ENCODE results near the gene ZER1. TPM values are rescaled to one million over a fixed set of nuclear protein-coding genes. Genes with fewer than 3 reads are reported as not detected.

ZER1 gene
- total and polyA plus RNA-seq, 2 of the 4 experiments (the other 2 are of a cell fraction) = 7.7 to 34.9 TPM

DNA sequence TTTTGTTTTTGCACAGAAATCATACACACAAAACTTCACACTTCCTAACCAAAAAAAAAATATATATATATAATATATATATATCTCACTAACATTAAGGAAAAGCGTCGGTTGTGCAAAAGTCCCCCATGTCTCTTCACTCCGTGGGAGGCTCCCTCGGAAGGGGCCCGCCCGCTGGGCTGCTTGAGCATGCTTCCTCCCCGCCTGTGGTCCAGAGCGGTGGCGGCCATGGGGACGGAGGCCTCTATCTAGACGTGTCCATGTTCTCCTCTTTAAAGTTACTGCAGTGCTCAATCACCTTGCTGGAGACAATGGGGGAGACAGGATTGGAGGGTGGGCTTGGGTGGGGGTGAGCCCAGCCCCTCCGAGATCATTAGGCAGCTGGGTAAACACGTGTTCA is 40.6 kb downstream of the ZER1 start:
- Histone ChIP-seq H3K4ac (ENCODE audit: low read depth, low read length) (no peak overlapping the region), H3K56ac (ENCODE audit: extremely low read depth, insufficient read depth, low read length) (no peak overlapping the region), H2BK20ac (ENCODE audit: low read depth, low read length) (no peak overlapping the region), H3K9me3 (ENCODE audit: control insufficient read depth, insufficient read depth, low read length) (no peaks in the 10 kb centered on the region), H3K79me1 (ENCODE audit: low read depth in 1 of 2, low read length in 2 of 2) (no peaks in the 10 kb centered on the region), H2BK15ac (ENCODE audit: low read depth, low read length) (no peak overlapping the region), H3K18ac (ENCODE audit: low read depth, low read length) (no peak overlapping the region), H3K14ac (replicated peaks; ENCODE audit: low read depth, low read length) (no peak overlapping the region), H4K8ac (ENCODE audit: low read depth in 2 of 2, low read length in 2 of 2) (no peak overlapping the region), H3K9ac (ENCODE audit: low read depth, low read length) (no peak overlapping the region), H3K27me3 (ENCODE audit: control insufficient read depth, insufficient read depth, low read length) (no peaks in the 10 kb centered on the region), H3K27ac (ENCODE audit: insufficient read depth, low read length) (no peak overlapping the region), H4K91ac (ENCODE audit: insufficient read depth, low read depth, low read length) (no peak overlapping the region), H2BK5ac (ENCODE audit: low read depth, low read length, poor library complexity, severe bottlenecking) (no peak overlapping the region), H2BK120ac (ENCODE audit: low read depth, low read length) (no peak overlapping the region), H4K5ac (ENCODE audit: low read depth, low read length) (no peak overlapping the region), H2AK5ac (ENCODE audit: low read depth, low read length) (no peak overlapping the region), H2AFZ (replicated peaks; ENCODE audit: low read length, poor library complexity) (no peak overlapping the region), H3K4me3 (ENCODE audit: insufficient read depth, low read depth, low read length) (no peak overlapping the region), H4K20me1 (ENCODE audit: insufficient read depth, low read length) (no peaks in the 10 kb centered on the region; the same call in 1 of the 2 replicates), H3K9me1 (ENCODE audit: insufficient read depth, low read length) (peaks cover 6% of the 10 kb centered on the region; the same call in 1 of the 2 replicates), H3K23ac (ENCODE audit: low read depth, low read length) (no peak overlapping the region), H2AK9ac (replicated peaks; ENCODE audit: low read depth, low read length, poor library complexity) (no peak overlapping the region), H3K4me1 (ENCODE audit: control insufficient read depth, insufficient read depth, low read length) (peaks cover 2% of the 10 kb centered on the region; the same call in 1 of the 2 replicates), H3K36me3 (ENCODE audit: control insufficient read depth, insufficient read depth, low read length) (peaks cover 22% of the 10 kb centered on the region), H3K4me2 (ENCODE audit: low read depth, low read length) (no peak overlapping the region)
- dilution Hi-C loops (cut with HindIII; ENCODE audit: low sequenced_read_pairs, unreplicated experiment) = no loop called here
- intact Hi-C loops (cut with micrococcal nuclease) = no loop called here
- no TSS peak for BruUV-seq (replicated peaks)
- in situ Hi-C loops (cut with MboI; ENCODE audit: low sequenced_read_pairs) = no loop called here
- ChIA-PET POLR2A (ENCODE audit: unreplicated experiment) (no interaction called here), CTCF (interaction anchor here (0.6 kb wide), 1 partner anchor 118 kb away, joined by 7 read pairs; no protein-coding TSS in a partner anchor)
- ATAC-seq (ENCODE audit: low read depth) (no peak), DNase-seq (no peak)
- TF ChIP-seq POLR2A (IDR thresholded peaks at IDR 0.05; ENCODE audit: low read depth, low read length) (no peak), CHD1 (IDR thresholded peaks at IDR 0.05; ENCODE audit: low read depth, low read length) (no peak), MAZ (IDR thresholded peaks at IDR 0.05; ENCODE audit: borderline replicate concordance, low read depth, low read length) (no peak), MXI1 (IDR thresholded peaks at IDR 0.05; ENCODE audit: borderline replicate concordance, low read depth, low read length) (no peak), BHLHE40 (IDR thresholded peaks at IDR 0.05; ENCODE audit: low read depth, low read length) (no peak), CEBPB (IDR thresholded peaks at IDR 0.05; ENCODE audit: low read depth, low read length) (no peak), RCOR1 (IDR thresholded peaks at IDR 0.05; ENCODE audit: insufficient replicate concordance, low read length) (no peak), RFX5 (IDR thresholded peaks at IDR 0.05; ENCODE audit: low read depth, low read length) (no peak), MAFK (IDR thresholded peaks at IDR 0.05; ENCODE audit: low read depth, low read length) (no peak)
- TF ChIP-seq, protein P1, sequence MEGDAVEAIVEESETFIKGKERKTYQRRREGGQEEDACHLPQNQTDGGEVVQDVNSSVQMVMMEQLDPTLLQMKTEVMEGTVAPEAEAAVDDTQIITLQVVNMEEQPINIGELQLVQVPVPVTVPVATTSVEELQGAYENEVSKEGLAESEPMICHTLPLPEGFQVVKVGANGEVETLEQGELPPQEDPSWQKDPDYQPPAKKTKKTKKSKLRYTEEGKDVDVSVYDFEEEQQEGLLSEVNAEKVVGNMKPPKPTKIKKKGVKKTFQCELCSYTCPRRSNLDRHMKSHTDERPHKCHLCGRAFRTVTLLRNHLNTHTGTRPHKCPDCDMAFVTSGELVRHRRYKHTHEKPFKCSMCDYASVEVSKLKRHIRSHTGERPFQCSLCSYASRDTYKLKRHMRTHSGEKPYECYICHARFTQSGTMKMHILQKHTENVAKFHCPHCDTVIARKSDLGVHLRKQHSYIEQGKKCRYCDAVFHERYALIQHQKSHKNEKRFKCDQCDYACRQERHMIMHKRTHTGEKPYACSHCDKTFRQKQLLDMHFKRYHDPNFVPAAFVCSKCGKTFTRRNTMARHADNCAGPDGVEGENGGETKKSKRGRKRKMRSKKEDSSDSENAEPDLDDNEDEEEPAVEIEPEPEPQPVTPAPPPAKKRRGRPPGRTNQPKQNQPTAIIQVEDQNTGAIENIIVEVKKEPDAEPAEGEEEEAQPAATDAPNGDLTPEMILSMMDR (conservative IDR thresholded peaks at IDR 0.05; ENCODE audit: low read depth, low read length) = no peak
- TF ChIP-seq, protein P2, sequence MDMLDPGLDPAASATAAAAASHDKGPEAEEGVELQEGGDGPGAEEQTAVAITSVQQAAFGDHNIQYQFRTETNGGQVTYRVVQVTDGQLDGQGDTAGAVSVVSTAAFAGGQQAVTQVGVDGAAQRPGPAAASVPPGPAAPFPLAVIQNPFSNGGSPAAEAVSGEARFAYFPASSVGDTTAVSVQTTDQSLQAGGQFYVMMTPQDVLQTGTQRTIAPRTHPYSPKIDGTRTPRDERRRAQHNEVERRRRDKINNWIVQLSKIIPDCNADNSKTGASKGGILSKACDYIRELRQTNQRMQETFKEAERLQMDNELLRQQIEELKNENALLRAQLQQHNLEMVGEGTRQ (IDR thresholded peaks at IDR 0.05; ENCODE audit: low read depth, low read length) = no peak
- TF ChIP-seq, protein P3, sequence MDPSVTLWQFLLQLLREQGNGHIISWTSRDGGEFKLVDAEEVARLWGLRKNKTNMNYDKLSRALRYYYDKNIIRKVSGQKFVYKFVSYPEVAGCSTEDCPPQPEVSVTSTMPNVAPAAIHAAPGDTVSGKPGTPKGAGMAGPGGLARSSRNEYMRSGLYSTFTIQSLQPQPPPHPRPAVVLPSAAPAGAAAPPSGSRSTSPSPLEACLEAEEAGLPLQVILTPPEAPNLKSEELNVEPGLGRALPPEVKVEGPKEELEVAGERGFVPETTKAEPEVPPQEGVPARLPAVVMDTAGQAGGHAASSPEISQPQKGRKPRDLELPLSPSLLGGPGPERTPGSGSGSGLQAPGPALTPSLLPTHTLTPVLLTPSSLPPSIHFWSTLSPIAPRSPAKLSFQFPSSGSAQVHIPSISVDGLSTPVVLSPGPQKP (IDR thresholded peaks at IDR 0.05; ENCODE audit: borderline replicate concordance, low read depth, low read length) = no peak
- WGBS, 2 experiments (ENCODE audit: extremely low coverage in 2 of 2, insufficient read length in 1 of 2) = no CpG with 5 or more reads among the region's 13 CpGs
